Fibroblast of lung (primary cell): ENCODE measurements around the gene HNRNPA2B1. TPM values are rescaled to one million over a fixed set of nuclear protein-coding genes. Genes with fewer than 3 reads are reported as not detected.

Experiments
- DNase-seq, 2 donors: peaks; one replicate each; pipeline versions ENCODE4 v3.0.0 to v3.0.0-alpha.2; 2010; ENCODE audit warnings: low read depth in 2 of 2
- H2AFZ ChIP-seq: 2 replicates; pipeline ENCODE4 v1.5.1; 2012; ENCODE audit warnings: low read length, control low read depth, inconsistent platforms
- H3K27ac ChIP-seq: 2 replicates; pipeline ENCODE4 v1.5.1; 2011; ENCODE audit warnings: low read length, control low read depth; ENCODE audit not compliant: insufficient read depth
- H3K27me3 ChIP-seq: 2 replicates; pipeline ENCODE4 v1.5.1; 2011; ENCODE audit warnings: mild to moderate bottlenecking, low read length; ENCODE audit not compliant: control insufficient read depth, insufficient read depth
- H3K36me3 ChIP-seq: 2 replicates; pipeline ENCODE4 v1.5.1; 2011; ENCODE audit warnings: low read length; ENCODE audit not compliant: control insufficient read depth, insufficient read depth
- H3K4me1 ChIP-seq: 2 replicates; pipeline ENCODE4 v1.5.1; 2011; ENCODE audit warnings: low read length; ENCODE audit not compliant: control insufficient read depth, insufficient read depth; ENCODE audit errors: extremely low read depth
- H3K4me2 ChIP-seq: 2 replicates; pipeline ENCODE4 v1.5.1; 2011; ENCODE audit warnings: low read length, control low read depth; ENCODE audit not compliant: insufficient read depth; ENCODE audit errors: extremely low read depth
- H3K4me3 ChIP-seq, 4 experiments: fragments of 200-600 bp in 1 of 4; sonication (generic) in 1 of 4; replicated peaks in 1 of 4; 2 replicates each; pipeline ENCODE4 v1.5.1; 2011 to 2016; ENCODE audit warnings: low read length in 4 of 4, low read depth in 3 of 4, mild to moderate bottlenecking in 3 of 4, control low read depth in 2 of 4, inconsistent platforms in 1 of 4, mixed read lengths in 1 of 4; ENCODE audit not compliant: insufficient read depth in 1 of 4; ENCODE audit errors: control extremely low read depth in 1 of 4
- H3K79me2 ChIP-seq: 2 replicates; pipeline ENCODE4 v1.5.1; 2012; ENCODE audit warnings: mild to moderate bottlenecking, low read length, inconsistent platforms; ENCODE audit not compliant: control insufficient read depth, insufficient read depth
- H3K9ac ChIP-seq: 2 replicates; pipeline ENCODE4 v1.5.1; 2011; ENCODE audit warnings: mild to moderate bottlenecking, low read length, control low read depth; ENCODE audit not compliant: insufficient read depth
- H3K9me3 ChIP-seq: 2 replicates; pipeline ENCODE4 v1.5.1; 2012; ENCODE audit warnings: low read depth, low read length; ENCODE audit not compliant: control insufficient read depth, insufficient read depth
- H4K20me1 ChIP-seq: 2 replicates; pipeline ENCODE4 v1.5.1; 2011; ENCODE audit warnings: low read length; ENCODE audit not compliant: control insufficient read depth, insufficient read depth; ENCODE audit errors: extremely low read depth
- EZH2 ChIP-seq: IDR thresholded peaks from 2 replicates; pipeline ENCODE4 v1.5.1; 2012; ENCODE audit warnings: low read length, control low read depth, mild to moderate bottlenecking; ENCODE audit errors: missing control alignments
- polyA plus RNA-seq, 2 donors: library from polyadenylated mRNA; depleted of rRNA in 1 of 2; stranded (reverse) in 1 of 2; unstranded in 1 of 2; fragments of >200 nt; gene quantifications; 2 replicates each; pipeline ENCODE4 v1.2.1, GENCODE V29; 2011 to 2012; ENCODE audit warnings: missing spikeins in 1 of 2
- total RNA-seq: library from RNA; depleted of rRNA; stranded (reverse); fragments of >200 nt; gene quantifications from 2 replicates; pipeline ENCODE4 v1.2.1, GENCODE V29; 2014
- TF ChIP-seq, protein P1 (sequence below), 2 donors: IDR thresholded peaks in 1 of 2; conservative IDR thresholded peaks in 1 of 2; 1 replicate in 1 of 2; 2 replicates in 1 of 2; pipeline ENCODE4 v1.5.1; 2011 to 2012; ENCODE audit warnings: low read length in 2 of 2, control low read depth in 1 of 2, inconsistent platforms in 1 of 2, low read depth in 1 of 2, mild to moderate bottlenecking in 1 of 2

The HNRNPA2B1 gene
- total and polyA plus RNA-seq, 2 donors (not counting 1 experiment from before 2014, with no cell fraction given) = 82.1 to 428 TPM

DNA sequence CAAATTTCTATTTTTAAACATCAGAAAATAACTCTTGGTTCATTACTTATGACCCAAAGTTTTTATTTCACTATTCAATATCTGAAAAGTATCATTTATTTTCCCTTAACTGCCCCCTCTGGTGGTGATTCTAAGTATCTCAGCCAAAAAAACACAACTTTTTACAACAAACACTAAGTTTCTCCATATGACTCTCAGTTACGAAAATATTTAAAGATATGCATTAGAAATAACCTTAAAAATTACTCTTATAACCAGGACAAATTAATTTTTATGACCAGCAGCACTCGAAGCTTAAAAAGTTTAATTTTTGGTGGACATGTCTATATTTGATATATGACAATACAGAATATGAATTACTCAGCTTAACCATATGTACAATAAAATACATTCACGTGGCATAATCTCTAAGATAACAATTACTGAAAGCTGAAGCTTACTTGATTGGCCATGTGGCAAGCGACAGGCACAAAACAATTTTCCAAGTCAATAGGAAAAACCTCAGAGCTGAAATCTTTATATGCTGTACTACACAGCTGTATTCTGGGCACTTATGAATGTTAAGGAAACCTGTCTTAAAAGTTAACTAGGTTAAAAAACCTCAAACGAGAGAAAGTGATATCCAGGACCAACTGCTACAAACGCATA, 2.3 kb downstream of the HNRNPA2B1 start:
- no peaks in the 10 kb centered on the region for H3K9me3 ChIP-seq

DNA sequence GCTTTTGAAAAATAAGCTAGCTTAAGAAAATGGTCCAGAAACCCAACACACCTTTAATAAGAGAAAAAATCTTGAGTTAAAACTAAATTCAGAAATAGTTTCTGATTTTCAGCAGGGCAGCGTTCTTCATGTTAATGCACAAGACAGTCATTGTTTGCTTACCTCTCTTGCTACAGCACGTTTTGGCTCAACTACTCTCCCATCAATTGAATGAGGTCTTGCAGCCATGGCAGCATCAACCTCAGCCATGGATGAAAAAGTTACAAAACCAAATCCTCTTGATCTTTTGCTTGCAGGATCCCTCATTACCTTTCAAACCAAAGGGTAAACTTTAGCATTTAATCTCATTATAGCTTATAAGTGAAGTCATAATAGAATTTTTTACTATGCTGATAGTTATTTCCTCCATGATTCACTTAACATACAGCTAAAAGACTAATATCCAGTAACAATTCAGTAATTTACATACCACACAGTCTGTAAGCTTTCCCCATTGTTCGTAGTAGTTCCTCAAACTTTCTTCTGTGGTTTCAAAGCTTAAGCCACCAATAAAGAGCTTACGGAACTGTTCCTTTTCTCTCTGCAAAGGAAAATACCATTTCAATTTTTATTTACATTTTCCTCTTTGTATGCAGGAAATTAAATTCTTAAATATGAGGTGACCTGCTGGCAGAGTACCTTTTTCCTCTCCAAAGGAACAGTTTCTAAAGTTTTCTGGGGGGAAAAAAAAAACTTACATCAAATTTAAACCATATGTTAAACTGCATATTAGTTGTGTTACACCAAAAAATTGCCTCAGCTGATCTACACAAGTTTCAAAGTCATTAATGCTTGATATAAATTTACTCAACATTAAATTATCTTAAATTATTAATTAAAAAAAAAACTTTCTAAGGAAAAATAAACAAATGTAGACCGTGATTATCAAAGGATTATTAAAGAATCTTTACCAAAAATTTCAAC, 3.1 kb downstream of the HNRNPA2B1 start:
- H3K36me3 ChIP-seq = peaks cover 5% of the 10 kb centered on the region
- peaks cover 10% of the 10 kb centered on the region for H4K20me1 ChIP-seq
- no peak overlapping the region for H3K27ac ChIP-seq

More for the DNA sequence above, 2.3 kb downstream of the HNRNPA2B1 start:
- Histone ChIP-seq H3K4me1 (peaks cover 10% of the 10 kb centered on the region), H3K4me3 (peak overlapping the region; percentile 87 to 99 (median 92)), H3K9ac (peak overlapping the region; percentile 4), H3K27ac (no peak overlapping the region), H3K36me3 (peaks cover 2% of the 10 kb centered on the region), H2AFZ (no peak overlapping the region), H3K79me2 (peaks cover 89% of the 10 kb centered on the region), H4K20me1 (peaks cover 10% of the 10 kb centered on the region), H3K27me3 (no peaks in the 10 kb centered on the region), H3K4me2 (peak overlapping the region; percentile 82)
- DNase-seq = peak in 1 of 2 donors; percentile 55
- TF ChIP-seq EZH2 = no peak
- TF ChIP-seq, protein P1, sequence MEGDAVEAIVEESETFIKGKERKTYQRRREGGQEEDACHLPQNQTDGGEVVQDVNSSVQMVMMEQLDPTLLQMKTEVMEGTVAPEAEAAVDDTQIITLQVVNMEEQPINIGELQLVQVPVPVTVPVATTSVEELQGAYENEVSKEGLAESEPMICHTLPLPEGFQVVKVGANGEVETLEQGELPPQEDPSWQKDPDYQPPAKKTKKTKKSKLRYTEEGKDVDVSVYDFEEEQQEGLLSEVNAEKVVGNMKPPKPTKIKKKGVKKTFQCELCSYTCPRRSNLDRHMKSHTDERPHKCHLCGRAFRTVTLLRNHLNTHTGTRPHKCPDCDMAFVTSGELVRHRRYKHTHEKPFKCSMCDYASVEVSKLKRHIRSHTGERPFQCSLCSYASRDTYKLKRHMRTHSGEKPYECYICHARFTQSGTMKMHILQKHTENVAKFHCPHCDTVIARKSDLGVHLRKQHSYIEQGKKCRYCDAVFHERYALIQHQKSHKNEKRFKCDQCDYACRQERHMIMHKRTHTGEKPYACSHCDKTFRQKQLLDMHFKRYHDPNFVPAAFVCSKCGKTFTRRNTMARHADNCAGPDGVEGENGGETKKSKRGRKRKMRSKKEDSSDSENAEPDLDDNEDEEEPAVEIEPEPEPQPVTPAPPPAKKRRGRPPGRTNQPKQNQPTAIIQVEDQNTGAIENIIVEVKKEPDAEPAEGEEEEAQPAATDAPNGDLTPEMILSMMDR (conservative IDR thresholded peaks at IDR 0.05 in 1 of 2, IDR thresholded peaks at IDR 0.05 in 1 of 2; ENCODE audit: low read depth in 1 of 2, low read length in 2 of 2) = peak in 1 of 2 donors; percentile 65

More for the DNA sequence above, 3.1 kb downstream of the HNRNPA2B1 start:
- peak overlapping the region; percentile 87 to 99 (median 92) for H3K4me3 ChIP-seq
- H3K79me2 ChIP-seq = peaks cover 89% of the 10 kb centered on the region
- peaks cover 10% of the 10 kb centered on the region for H3K4me1 ChIP-seq
- H3K4me2 ChIP-seq = peak overlapping the region; percentile 82
- H3K27me3 ChIP-seq = no peaks in the 10 kb centered on the region
- no peaks in the 10 kb centered on the region for H3K9me3 ChIP-seq
- no peak for DNase-seq
- TF ChIP-seq, protein P1 (conservative IDR thresholded peaks at IDR 0.05 in 1 of 2, IDR thresholded peaks at IDR 0.05 in 1 of 2; ENCODE audit: low read depth in 1 of 2, low read length in 2 of 2) = no peak
- no peak for TF ChIP-seq EZH2
- H3K9ac ChIP-seq = no peak overlapping the region
- no peak overlapping the region for H2AFZ ChIP-seq
